ENCODE results near the gene FAM222A. TPM values are rescaled to one million over a fixed set of nuclear protein-coding genes. Genes with fewer than 3 reads are reported as not detected.

Gene FAM222A
- polyA plus RNA-seq, 1 donor (not counting 4 experiments of a cell fraction or from before 2014, with no cell fraction given): 0.05 TPM

DNA sequence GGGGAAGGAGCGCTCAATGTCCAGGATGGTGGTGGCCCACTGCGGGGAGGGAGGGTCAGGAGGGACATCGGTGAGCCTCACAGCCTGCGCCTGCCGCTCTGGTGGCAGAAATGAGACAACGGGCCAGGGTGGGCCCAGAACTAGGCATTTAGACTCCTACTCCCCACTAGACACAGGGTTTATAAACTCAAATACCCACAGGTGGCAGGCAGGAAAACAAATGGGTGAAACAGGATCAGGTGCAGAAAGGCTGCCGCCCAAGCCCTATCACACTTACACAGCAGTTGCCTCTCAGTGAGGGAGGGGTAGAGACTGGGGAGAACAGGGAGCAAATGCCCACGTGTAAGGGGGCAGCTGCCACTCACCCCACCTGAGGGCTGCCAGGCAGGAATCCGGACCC lies 73.2 kb downstream of the FAM222A start:
- Histone ChIP-seq H3K27me3 (ENCODE audit: control insufficient read depth, extremely low read depth, insufficient read depth, low read length) (no peaks in the 10 kb centered on the region), H3K9ac (ENCODE audit: control insufficient read depth, extremely low read depth, insufficient read depth, low read length) (no peak overlapping the region), H3K4me2 (ENCODE audit: control insufficient read depth, extremely low read depth, insufficient read depth, low read depth, low read length) (no peak overlapping the region), H3K9me3 (ENCODE audit: control insufficient read depth, low read depth, low read length) (no peaks in the 10 kb centered on the region), H2AFZ (ENCODE audit: control insufficient read depth, low read length) (no peak overlapping the region), H3K79me2 (ENCODE audit: control insufficient read depth, insufficient read depth, low read length) (no peaks in the 10 kb centered on the region), H4K20me1 (ENCODE audit: control insufficient read depth, extremely low read depth, insufficient read depth, low read length) (no peaks in the 10 kb centered on the region), H3K4me3 (ENCODE audit: control insufficient read depth in 2 of 3, extremely low read depth in 1 of 3, insufficient read depth in 2 of 3, low read depth in 1 of 3, low read length in 3 of 3) (no peak overlapping the region), H3K36me3 (ENCODE audit: control insufficient read depth in 2 of 2, extremely low read depth in 1 of 2, insufficient read depth in 2 of 2, low read length in 2 of 2) (no peaks in the 10 kb centered on the region), H3K4me1 (ENCODE audit: control insufficient read depth, extremely low read depth, insufficient read depth, low read length) (no peaks in the 10 kb centered on the region), H3K27ac (ENCODE audit: control insufficient read depth, insufficient read depth, low read length) (no peak overlapping the region), H3K9me1 (ENCODE audit: control insufficient read depth, extremely low read depth, insufficient read depth, low read length) (no peaks in the 10 kb centered on the region)
- TF ChIP-seq EZH2 (IDR thresholded peaks at IDR 0.05; ENCODE audit: low read length): no peak
- TF ChIP-seq, protein P1, sequence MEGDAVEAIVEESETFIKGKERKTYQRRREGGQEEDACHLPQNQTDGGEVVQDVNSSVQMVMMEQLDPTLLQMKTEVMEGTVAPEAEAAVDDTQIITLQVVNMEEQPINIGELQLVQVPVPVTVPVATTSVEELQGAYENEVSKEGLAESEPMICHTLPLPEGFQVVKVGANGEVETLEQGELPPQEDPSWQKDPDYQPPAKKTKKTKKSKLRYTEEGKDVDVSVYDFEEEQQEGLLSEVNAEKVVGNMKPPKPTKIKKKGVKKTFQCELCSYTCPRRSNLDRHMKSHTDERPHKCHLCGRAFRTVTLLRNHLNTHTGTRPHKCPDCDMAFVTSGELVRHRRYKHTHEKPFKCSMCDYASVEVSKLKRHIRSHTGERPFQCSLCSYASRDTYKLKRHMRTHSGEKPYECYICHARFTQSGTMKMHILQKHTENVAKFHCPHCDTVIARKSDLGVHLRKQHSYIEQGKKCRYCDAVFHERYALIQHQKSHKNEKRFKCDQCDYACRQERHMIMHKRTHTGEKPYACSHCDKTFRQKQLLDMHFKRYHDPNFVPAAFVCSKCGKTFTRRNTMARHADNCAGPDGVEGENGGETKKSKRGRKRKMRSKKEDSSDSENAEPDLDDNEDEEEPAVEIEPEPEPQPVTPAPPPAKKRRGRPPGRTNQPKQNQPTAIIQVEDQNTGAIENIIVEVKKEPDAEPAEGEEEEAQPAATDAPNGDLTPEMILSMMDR (optimal IDR thresholded peaks at IDR 0.05 in 1 of 3, IDR thresholded peaks at IDR 0.05 in 1 of 3, conservative IDR thresholded peaks at IDR 0.05 in 1 of 3; ENCODE audit: extremely low read depth in 1 of 3, insufficient read depth in 2 of 3, low read length in 3 of 3): no peak
- FAIRE-seq (no peak), DNase-seq (ENCODE audit: low read depth, low spot score) (no peak)
- dilution Hi-C loops (cut with MboI; ENCODE audit: extremely low pct_ligation_motif_present, low sequenced_read_pairs): loop anchor here (25.0 kb wide), 2 partner anchors 149 to 249 kb away; no protein-coding TSS in a partner anchor

- Histone ChIP-seq H3K9me3 (ENCODE audit: control insufficient read depth, low read depth, low read length) (no peaks in the 10 kb centered on the region), H3K79me2 (ENCODE audit: control insufficient read depth, insufficient read depth, low read length) (no peaks in the 10 kb centered on the region), H3K27ac (ENCODE audit: control insufficient read depth, insufficient read depth, low read length) (no peak overlapping the region), H3K4me3 (ENCODE audit: control insufficient read depth in 2 of 3, extremely low read depth in 1 of 3, insufficient read depth in 2 of 3, low read depth in 1 of 3, low read length in 3 of 3) (no peak overlapping the region), H3K4me2 (ENCODE audit: control insufficient read depth, extremely low read depth, insufficient read depth, low read depth, low read length) (no peak overlapping the region), H3K9ac (ENCODE audit: control insufficient read depth, extremely low read depth, insufficient read depth, low read length) (no peak overlapping the region), H3K36me3 (ENCODE audit: control insufficient read depth in 2 of 2, extremely low read depth in 1 of 2, insufficient read depth in 2 of 2, low read length in 2 of 2) (no peaks in the 10 kb centered on the region), H3K4me1 (ENCODE audit: control insufficient read depth, extremely low read depth, insufficient read depth, low read length) (peaks cover 2% of the 10 kb centered on the region), H4K20me1 (ENCODE audit: control insufficient read depth, extremely low read depth, insufficient read depth, low read length) (no peaks in the 10 kb centered on the region), H2AFZ (ENCODE audit: control insufficient read depth, low read length) (no peak overlapping the region), H3K9me1 (ENCODE audit: control insufficient read depth, extremely low read depth, insufficient read depth, low read length) (no peaks in the 10 kb centered on the region), H3K27me3 (ENCODE audit: control insufficient read depth, extremely low read depth, insufficient read depth, low read length) (no peaks in the 10 kb centered on the region)
- DNase-seq (ENCODE audit: low read depth, low spot score) (no peak), FAIRE-seq (no peak)
- TF ChIP-seq, protein P1 (optimal IDR thresholded peaks at IDR 0.05 in 1 of 3, IDR thresholded peaks at IDR 0.05 in 1 of 3, conservative IDR thresholded peaks at IDR 0.05 in 1 of 3; ENCODE audit: extremely low read depth in 1 of 3, insufficient read depth in 2 of 3, low read length in 3 of 3): no peak
- TF ChIP-seq EZH2 (IDR thresholded peaks at IDR 0.05; ENCODE audit: low read length): no peak
- dilution Hi-C loops (cut with MboI; ENCODE audit: extremely low pct_ligation_motif_present, low sequenced_read_pairs): loop anchor here (25.0 kb wide), 2 partner anchors 152 to 252 kb away; no protein-coding TSS in a partner anchor
Observed at GRCh38 chr12:109789526-109790048, 76.0 kb downstream of the FAM222A start.

All from keratinocyte (primary cell).